ENCODE measurements around the gene PHLPP1.
"Not testable (repeated sequence)": the region's sequence is repeated elsewhere in the genome, so short reads cannot be mapped to it uniquely, and the experiment has no call there.

PHLPP1 gene

GRCh38 chr18:62776024-62776570 lies 60.8 kb downstream of the PHLPP1 start:
- no peak for DNase-seq

GRCh38 chr18:62777814-62778213 lies 62.5 kb downstream of the PHLPP1 start:
- DNase-seq, result no peak

- DNase-seq, result peak; percentile 86
These were observed 63.9 kb downstream of the PHLPP1 start for GRCh38 chr18:62778976-62779869.

GRCh38 chr18:62781262-62781661 lies 65.9 kb downstream of the PHLPP1 start:
- DNase-seq, result no peak

GRCh38 chr18:62781893-62782292 lies 66.6 kb downstream of the PHLPP1 start:
- DNase-seq, result no peak

- no peak for DNase-seq
These were observed 69.1 kb downstream of the PHLPP1 start for GRCh38 chr18:62784338-62784965.

- DNase-seq, result peak; percentile 64
These were observed 69.6 kb downstream of the PHLPP1 start for GRCh38 chr18:62784966-62785413.

- no peak for DNase-seq
These were observed 71.3 kb downstream of the PHLPP1 start for GRCh38 chr18:62786689-62787088.

GRCh38 chr18:62788111-62788510 lies 72.8 kb downstream of the PHLPP1 start:
- DNase-seq, result peak; percentile 33

GRCh38 chr18:62788876-62789275 lies 73.5 kb downstream of the PHLPP1 start:
- peak; percentile 63 for DNase-seq

GRCh38 chr18:62790871-62791772 lies 75.8 kb downstream of the PHLPP1 start:
- DNase-seq, result no peak

GRCh38 chr18:62792016-62792415 lies 76.7 kb downstream of the PHLPP1 start:
- no peak for DNase-seq

- DNase-seq, result no peak
These were observed 80.5 kb downstream of the PHLPP1 start for GRCh38 chr18:62795813-62796212.

GRCh38 chr18:62796216-62796621 lies 80.9 kb downstream of the PHLPP1 start:
- no peak for DNase-seq

- no peak for DNase-seq
These were observed 82.0 kb downstream of the PHLPP1 start for GRCh38 chr18:62797329-62797728.

- no peak for DNase-seq
These were observed 84.6 kb downstream of the PHLPP1 start for GRCh38 chr18:62799977-62800376.

- DNase-seq, result no peak
These were observed 87.2 kb downstream of the PHLPP1 start for GRCh38 chr18:62802523-62802922.

GRCh38 chr18:62807396-62807795 lies 92.1 kb downstream of the PHLPP1 start:
- DNase-seq, result no peak

- DNase-seq, result no peak
These were observed 92.8 kb downstream of the PHLPP1 start for GRCh38 chr18:62808123-62808522.

- DNase-seq, result not testable (repeated sequence)
These were observed 94.1 kb downstream of the PHLPP1 start for GRCh38 chr18:62809445-62809844.

- DNase-seq, result no peak
These were observed 94.6 kb downstream of the PHLPP1 start for GRCh38 chr18:62809900-62810299.

GRCh38 chr18:62810682-62811081 lies 95.3 kb downstream of the PHLPP1 start:
- DNase-seq, result no peak

- DNase-seq, result no peak
These were observed 96.3 kb downstream of the PHLPP1 start for GRCh38 chr18:62811674-62812073.

Data from NCI-H146 (cell line).